Smooth muscle cell (in vitro differentiated cells): ENCODE data around the gene ANTKMT. TPM values are rescaled to one million over a fixed set of nuclear protein-coding genes. Genes with fewer than 3 reads are reported as not detected.
"Not testable (repeated sequence)": the region's sequence is repeated elsewhere in the genome, so short reads cannot be mapped to it uniquely, and the experiment has no call there.

Source experiments
- DNase-seq: peaks from one replicate; lab custom pipeline; 2025; ENCODE audit not compliant: unreplicated experiment; lab: John Stamatoyannopoulos, UW
- H2AFZ ChIP-seq: fragments of 200-600 bp; sonication (generic); 2 replicates; pipeline ENCODE4 v1.6.0; 2016; ENCODE audit warnings: antibody characterized with exemption, low read depth, mild to moderate bottlenecking
- H3F3A ChIP-seq: fragments of 200-600 bp; sonication (generic); 2 replicates; pipeline ENCODE4 v1.6.0; 2017; ENCODE audit warnings: antibody characterized with exemption, low read depth
- H3K27ac ChIP-seq: fragments of 200-600 bp; sonication (generic); 2 replicates; pipeline ENCODE4 v1.5.1; 2016; ENCODE audit warnings: low read depth, mild to moderate bottlenecking
- H3K27me3 ChIP-seq: fragments of 200-600 bp; sonication (generic); 2 replicates; pipeline ENCODE4 v1.6.1; 2016; ENCODE audit warnings: low read depth, mild to moderate bottlenecking
- H3K36me3 ChIP-seq: fragments of 200-600 bp; sonication (generic); 2 replicates; pipeline ENCODE4 v1.5.1; 2016; ENCODE audit warnings: low read depth
- H3K4me1 ChIP-seq: fragments of 200-600 bp; sonication (generic); 2 replicates; pipeline ENCODE4 v1.5.1; 2016; ENCODE audit warnings: low read depth
- H3K4me2 ChIP-seq: fragments of 200-600 bp; sonication (generic); 2 replicates; pipeline ENCODE4 v1.6.0; 2016; ENCODE audit warnings: mild to moderate bottlenecking
- H3K4me3 ChIP-seq: fragments of 200-600 bp; sonication (generic); 2 replicates; pipeline ENCODE4 v1.5.1; 2016; ENCODE audit warnings: mild to moderate bottlenecking
- H3K79me2 ChIP-seq: fragments of 200-600 bp; sonication (generic); 2 replicates; pipeline ENCODE4 v1.6.0; 2016; ENCODE audit warnings: low read depth, mild to moderate bottlenecking
- H3K9ac ChIP-seq: fragments of 200-600 bp; sonication (generic); 2 replicates; pipeline ENCODE4 v1.6.0; 2016; ENCODE audit warnings: low read depth
- H3K9me3 ChIP-seq: fragments of 200-600 bp; sonication (generic); replicated peaks from 2 replicates; pipeline ENCODE4 v1.5.1; 2016; ENCODE audit warnings: low read depth
- H4K20me1 ChIP-seq: fragments of 200-600 bp; sonication (generic); 2 replicates; pipeline ENCODE4 v1.6.0; 2016; ENCODE audit warnings: low read depth
- WGBS: methylation state at CpG from one replicate; pipeline ENCODE4 v1.1.7; 2016; ENCODE audit warnings: low lambda C conversion rate; 5-methylcytosine and 5-hydroxymethylcytosine counted together
- polyA plus RNA-seq: library from polyadenylated mRNA; unstranded; fragments of >200 nt; fragmentation: Nextera tagmentation; extraction: Ambion mirVana; gene quantifications from 2 replicates; pipeline ENCODE4 v1.2.1, GENCODE V29; 2016
- total RNA-seq: library from RNA; depleted of rRNA; stranded (reverse); fragments of >200 nt; gene quantifications from 2 replicates; pipeline ENCODE4 v1.2.3, GENCODE V29; 2014
- TF ChIP-seq, protein P1 (sequence below): fragments of 200-600 bp; sonication (generic); IDR thresholded peaks from 2 replicates; pipeline ENCODE4 v1.5.1; 2017; ENCODE audit warnings: borderline replicate concordance, mild to moderate bottlenecking, antibody characterized with exemption; ENCODE audit not compliant: insufficient read depth, poor library complexity, severe bottlenecking

ANTKMT gene
- total and polyA plus RNA-seq, 2 experiments from 2014 or later, result 15.6 to 39.8 TPM

DNA sequence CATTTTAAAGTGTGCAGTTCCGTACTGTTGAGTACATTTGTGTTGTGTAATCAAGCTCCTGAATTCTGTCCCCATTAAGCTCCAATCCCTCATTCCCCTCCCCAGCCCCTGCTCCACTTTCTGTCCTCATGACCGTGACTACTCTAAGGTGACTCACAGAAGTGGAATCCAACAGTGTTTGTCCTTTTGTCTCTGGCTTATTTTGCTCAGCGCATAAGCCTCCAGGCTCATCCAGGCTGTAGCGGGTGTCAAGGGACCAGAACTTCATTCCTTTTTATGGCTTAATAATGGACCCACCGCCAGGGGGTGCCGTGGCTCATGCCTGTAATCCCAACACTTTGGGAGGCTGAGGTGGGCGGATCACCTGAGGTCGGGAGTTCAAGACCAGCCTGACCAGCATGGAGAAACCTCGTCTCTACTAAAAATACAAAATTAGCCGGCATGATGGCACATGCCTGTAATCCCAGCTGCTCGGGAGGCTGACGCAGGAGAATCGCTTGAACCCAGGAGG, 8.2 kb upstream of the ANTKMT start:
- 41% methylated on average over 13 of the region's 13 CpGs for WGBS

DNA sequence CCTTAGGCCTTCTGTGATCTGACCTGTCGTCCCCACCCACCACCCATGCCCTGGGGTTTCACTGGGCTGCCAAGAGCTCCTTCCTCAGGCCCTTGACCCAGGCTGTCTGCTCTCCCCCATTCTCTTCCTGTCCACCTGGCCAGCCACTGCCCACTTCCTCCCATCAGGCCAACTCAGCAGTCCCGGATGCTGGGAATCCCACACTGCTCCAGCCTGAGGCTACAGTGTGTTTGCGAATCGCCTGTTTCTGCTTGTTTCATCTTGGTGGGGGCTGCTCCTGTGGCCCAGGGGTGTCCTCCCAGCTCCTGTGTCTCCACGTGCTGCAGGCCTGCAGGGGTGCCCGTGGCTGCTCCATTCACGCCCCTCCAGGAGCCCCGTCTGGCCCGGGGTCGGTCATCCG, 6.9 kb upstream of the ANTKMT start:
- H3K4me2 ChIP-seq, result no peak overlapping the region
- TF ChIP-seq, protein P1, sequence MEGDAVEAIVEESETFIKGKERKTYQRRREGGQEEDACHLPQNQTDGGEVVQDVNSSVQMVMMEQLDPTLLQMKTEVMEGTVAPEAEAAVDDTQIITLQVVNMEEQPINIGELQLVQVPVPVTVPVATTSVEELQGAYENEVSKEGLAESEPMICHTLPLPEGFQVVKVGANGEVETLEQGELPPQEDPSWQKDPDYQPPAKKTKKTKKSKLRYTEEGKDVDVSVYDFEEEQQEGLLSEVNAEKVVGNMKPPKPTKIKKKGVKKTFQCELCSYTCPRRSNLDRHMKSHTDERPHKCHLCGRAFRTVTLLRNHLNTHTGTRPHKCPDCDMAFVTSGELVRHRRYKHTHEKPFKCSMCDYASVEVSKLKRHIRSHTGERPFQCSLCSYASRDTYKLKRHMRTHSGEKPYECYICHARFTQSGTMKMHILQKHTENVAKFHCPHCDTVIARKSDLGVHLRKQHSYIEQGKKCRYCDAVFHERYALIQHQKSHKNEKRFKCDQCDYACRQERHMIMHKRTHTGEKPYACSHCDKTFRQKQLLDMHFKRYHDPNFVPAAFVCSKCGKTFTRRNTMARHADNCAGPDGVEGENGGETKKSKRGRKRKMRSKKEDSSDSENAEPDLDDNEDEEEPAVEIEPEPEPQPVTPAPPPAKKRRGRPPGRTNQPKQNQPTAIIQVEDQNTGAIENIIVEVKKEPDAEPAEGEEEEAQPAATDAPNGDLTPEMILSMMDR, result no peak
- H3K4me3 ChIP-seq, result no peak overlapping the region
- peaks cover 14% of the 10 kb centered on the region for H3K4me1 ChIP-seq
- H3F3A ChIP-seq, result no peaks in the 10 kb centered on the region
- no peaks in the 10 kb centered on the region for H3K36me3 ChIP-seq
- H3K27ac ChIP-seq, result no peak overlapping the region
- 89% methylated on average over 11 of the region's 11 CpGs for WGBS
- H3K9ac ChIP-seq, result no peak overlapping the region
- H3K9me3 ChIP-seq, result no peaks in the 10 kb centered on the region
- H2AFZ ChIP-seq, result no peak overlapping the region
- DNase-seq, result no peak
- no peaks in the 10 kb centered on the region for H3K79me2 ChIP-seq
- H3K27me3 ChIP-seq, result peaks cover 5% of the 10 kb centered on the region
- H4K20me1 ChIP-seq, result peaks cover 8% of the 10 kb centered on the region

More for the DNA sequence above, 8.2 kb upstream of the ANTKMT start:
- H3K4me2 ChIP-seq, DNase-seq, H3K9me3 ChIP-seq, H3K27ac ChIP-seq, H2AFZ ChIP-seq, H3K36me3 ChIP-seq, H3K79me2 ChIP-seq, H4K20me1 ChIP-seq, H3K4me3 ChIP-seq, H3K9ac ChIP-seq, H3F3A ChIP-seq: not testable (repeated sequence)
- Histone ChIP-seq H3K4me1 (peaks cover 14% of the 10 kb centered on the region), H3K27me3 (peaks cover 18% of the 10 kb centered on the region)
- TF ChIP-seq, protein P1, result peak; percentile 60

DNA sequence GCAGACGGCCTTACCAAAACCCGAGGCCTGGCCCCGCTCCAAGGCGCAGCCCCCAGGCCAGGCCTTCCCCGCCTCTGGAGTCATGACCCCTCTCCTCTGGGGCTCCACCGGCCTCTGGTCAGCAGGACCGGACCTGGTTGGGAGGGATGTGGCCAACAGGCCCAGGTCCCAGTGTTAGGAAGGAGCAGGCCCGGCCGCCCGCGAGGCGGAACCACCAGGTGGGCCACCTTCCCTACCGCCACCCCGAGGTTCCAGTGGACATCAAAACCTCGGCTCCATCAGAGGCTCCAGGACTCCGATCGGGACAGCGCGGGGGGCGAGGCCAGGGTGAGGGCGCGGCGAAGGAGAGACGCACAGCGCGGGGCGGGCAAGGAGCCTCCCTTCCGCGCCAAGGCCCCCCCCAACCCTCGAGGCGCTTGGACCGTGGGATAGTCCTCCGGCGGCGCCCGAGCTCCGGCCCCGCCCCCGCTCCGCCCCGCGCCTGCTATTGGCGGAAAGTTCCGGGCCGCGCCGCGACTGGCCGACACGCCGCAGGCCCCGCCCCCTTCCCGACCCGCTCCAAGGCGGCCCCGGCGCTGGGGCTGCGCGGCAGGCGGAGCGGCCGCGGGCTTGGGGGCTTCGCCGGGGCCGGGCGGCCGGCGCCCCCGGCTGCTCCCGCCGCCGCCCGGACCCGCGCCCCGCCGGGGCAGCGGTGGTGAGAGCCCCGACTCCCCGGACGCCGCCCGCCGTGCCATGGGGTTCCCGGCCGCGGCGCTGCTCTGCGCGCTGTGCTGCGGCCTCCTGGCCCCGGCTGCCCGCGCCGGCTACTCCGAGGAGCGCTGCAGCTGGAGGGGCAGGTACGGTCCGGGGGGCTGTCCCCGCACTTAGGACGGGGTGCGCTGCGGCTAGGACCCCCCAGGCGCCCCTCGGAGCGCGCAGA, 6.1 kb upstream of the ANTKMT start, which contains the start of gene METRN:
Gene METRN, plus strand, starts transcription at position 561 of the 919 bp plus-strand sequence. Its CDS starts 172 bp downstream, at position 733.
- H3K27me3 ChIP-seq, result peaks cover 4% of the 10 kb centered on the region
- H4K20me1 ChIP-seq, result peaks cover 8% of the 10 kb centered on the region
- peak within 1 kb of the TSS; percentile 61 for H3K4me3 ChIP-seq
- no peak within 1 kb of the TSS for H3K9ac ChIP-seq
- no peaks in the 10 kb centered on the region for H3K79me2 ChIP-seq
- H3F3A ChIP-seq, result no peaks in the 10 kb centered on the region
- H3K27ac ChIP-seq, result no peak within 1 kb of the TSS
- H3K4me1 ChIP-seq, result peaks cover 13% of the 10 kb centered on the region
- H3K4me2 ChIP-seq, result peak within 1 kb of the TSS; percentile 99
- DNase-seq, result peak; percentile 77
- no peaks in the 10 kb centered on the region for H3K36me3 ChIP-seq
- no peak within 1 kb of the TSS for H2AFZ ChIP-seq
- TF ChIP-seq, protein P1, result no peak
- WGBS, result 21% methylated on average over 51 of the region's 108 CpGs
- H3K9me3 ChIP-seq, result no peaks in the 10 kb centered on the region
